Measurements from ENCODE around the gene ZBTB3. TPM values are rescaled to one million over a fixed set of nuclear protein-coding genes. Genes with fewer than 3 reads are reported as not detected.
A peak's percentile ranks its signal among the peaks of the same experiment; 100 is the strongest.

Gene ZBTB3
- polyA plus RNA-seq, 2 of the 4 experiments (the other 2 are of a cell fraction) = 2.0 to 3.1 TPM

- Histone ChIP-seq H3K4me3 (peak within 1 kb of the TSS; percentile 78), H3K4me2 (peak within 1 kb of the TSS; percentile 75), H3K27ac (peak within 1 kb of the TSS; percentile 93 to 94), H3K4me1 (peaks cover 15% of the 10 kb centered on the region), H3K9me3 (no peaks in the 10 kb centered on the region)
- DNase-seq (ENCODE audit: low read depth in 1 of 2, low spot score in 1 of 2) = peak; percentile 97 to 98
- POLR2A ChIA-PET = interaction anchor here (0.5 to 6.8 kb wide), 12 partner anchors 9 to 180 kb away, joined by 3 to 63 read pairs (median 6); partner anchors contain the start of genes B3GAT3, C11orf98, CSKMT and HNRNPUL2
- ATAC-seq = peak; percentile 96 to 97
- WGBS (ENCODE audit: missing lambda C conversion rate) = 2% methylated on average over 40 of the region's 60 CpGs
- TF ChIP-seq MAX (IDR thresholded peaks at IDR 0.05) (peak; percentile 79), NFE2L2 (conservative IDR thresholded peaks at IDR 0.05; ENCODE audit: low read length) (no peak), BHLHE40 (IDR thresholded peaks at IDR 0.05; ENCODE audit: low read depth, low read length) (no peak), CHD4 (IDR thresholded peaks at IDR 0.05; ENCODE audit: borderline replicate concordance) (0 out of 2 replicates have a peak, but pooled peaks have one; percentile 31), POLR2A (IDR thresholded peaks at IDR 0.05; ENCODE audit: low read length) (peak; percentile 55), ZFP36 (IDR thresholded peaks at IDR 0.05; ENCODE audit: borderline replicate concordance, partially characterized antibody) (no peak), PHF8 (IDR thresholded peaks at IDR 0.05; ENCODE audit: borderline replicate concordance, low read depth) (0 out of 2 replicates have a peak, but pooled peaks have one; percentile 48), BCL3 (IDR thresholded peaks at IDR 0.05) (0 out of 3 replicates have a peak, but pooled peaks have one; percentile 50), TP53 (CRISPR knock-in tag; IDR thresholded peaks at IDR 0.05) (peak; percentile 3; the same call in 1 of the 2 replicates), GATA3 (IDR thresholded peaks at IDR 0.05; ENCODE audit: borderline replicate concordance) (peak; percentile 16), JUN (IDR thresholded peaks at IDR 0.05) (peak; percentile 52 to 76; a peak in 4 of 5 replicates), E2F6 (IDR thresholded peaks at IDR 0.05; ENCODE audit: borderline replicate concordance, low read depth) (peak; percentile 61; the same call in 1 of the 2 replicates), HOXB13 (CRISPR knock-in tag; IDR thresholded peaks at IDR 0.05; ENCODE audit: low read depth) (no peak), MAFK (IDR thresholded peaks at IDR 0.05; ENCODE audit: partially characterized antibody) (no peak), HDAC2 (IDR thresholded peaks at IDR 0.05) (peak; percentile 87), MAZ (IDR thresholded peaks at IDR 0.05; ENCODE audit: borderline replicate concordance, low read depth, low read length) (peak; percentile 94), EHF (CRISPR knock-in tag; IDR thresholded peaks at IDR 0.05) (no peak), CHD2 (IDR thresholded peaks at IDR 0.05; ENCODE audit: low read length, partially characterized antibody) (peak; percentile 42), KDM1A (IDR thresholded peaks at IDR 0.05; ENCODE audit: low read depth) (peak; percentile 96), RCOR1 (IDR thresholded peaks at IDR 0.05; ENCODE audit: low read depth, low read length) (0 out of 2 replicates have a peak, but pooled peaks have one; percentile 78), CBX8 (IDR thresholded peaks at IDR 0.05) (no peak)
- TF ChIP-seq, protein P1, sequence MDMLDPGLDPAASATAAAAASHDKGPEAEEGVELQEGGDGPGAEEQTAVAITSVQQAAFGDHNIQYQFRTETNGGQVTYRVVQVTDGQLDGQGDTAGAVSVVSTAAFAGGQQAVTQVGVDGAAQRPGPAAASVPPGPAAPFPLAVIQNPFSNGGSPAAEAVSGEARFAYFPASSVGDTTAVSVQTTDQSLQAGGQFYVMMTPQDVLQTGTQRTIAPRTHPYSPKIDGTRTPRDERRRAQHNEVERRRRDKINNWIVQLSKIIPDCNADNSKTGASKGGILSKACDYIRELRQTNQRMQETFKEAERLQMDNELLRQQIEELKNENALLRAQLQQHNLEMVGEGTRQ (IDR thresholded peaks at IDR 0.05) = peak; percentile 96
- TF ChIP-seq, protein P2, sequence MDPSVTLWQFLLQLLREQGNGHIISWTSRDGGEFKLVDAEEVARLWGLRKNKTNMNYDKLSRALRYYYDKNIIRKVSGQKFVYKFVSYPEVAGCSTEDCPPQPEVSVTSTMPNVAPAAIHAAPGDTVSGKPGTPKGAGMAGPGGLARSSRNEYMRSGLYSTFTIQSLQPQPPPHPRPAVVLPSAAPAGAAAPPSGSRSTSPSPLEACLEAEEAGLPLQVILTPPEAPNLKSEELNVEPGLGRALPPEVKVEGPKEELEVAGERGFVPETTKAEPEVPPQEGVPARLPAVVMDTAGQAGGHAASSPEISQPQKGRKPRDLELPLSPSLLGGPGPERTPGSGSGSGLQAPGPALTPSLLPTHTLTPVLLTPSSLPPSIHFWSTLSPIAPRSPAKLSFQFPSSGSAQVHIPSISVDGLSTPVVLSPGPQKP (IDR thresholded peaks at IDR 0.05; ENCODE audit: low read depth, low read length) = no peak
- no peak for FAIRE-seq
- CTCF ChIA-PET = interaction anchor here (0.7 to 13.8 kb wide), 6 partner anchors 10 to 159 kb away, joined by 3 to 211 read pairs (median 4); partner anchors contain the start of genes POLR2G and TMEM179B
Observed at GRCh38 chr11:62771144-62772021, 17.4 kb upstream of the ZBTB3 start, which contains the start of gene TAF6L. Gene TAF6L (plus strand): TSS chr11:62771396. CDS start chr11:62775784, 4,388 bp downstream.
